AG04449 (cell line): ENCODE measurements around the gene AIFM3.
"Not testable (repeated sequence)": the region's sequence is repeated elsewhere in the genome, so short reads cannot be mapped to it uniquely, and the experiment has no call there.

Experiments used
- CTCF ChIA-PET: fragments of 350-600 bp; formaldehyde crosslinking; extraction: SDS; loops from one replicate; lab custom pipeline; 2021; ENCODE audit warnings: antibody characterized with exemption; lab: Yijun Ruan, JAX
- POLR2A ChIA-PET: fragments of 400-600, 350-600 bp; formaldehyde crosslinking; extraction: SDS; loops from one replicate; lab custom pipeline; 2020; ENCODE audit warnings: antibody characterized with exemption, inconsistent platforms; lab: Yijun Ruan, JAX
- DNase-seq: peaks from one replicate; pipeline ENCODE4 v3.0.0-alpha.2; 2010; ENCODE audit warnings: low read depth, low spot score
- H3K4me3 ChIP-seq: 2 replicates; pipeline ENCODE4 v1.5.1; 2011; ENCODE audit warnings: low read depth, mild to moderate bottlenecking, control low read depth, low read length
- CTCF ChIP-seq: IDR thresholded peaks from one replicate; pipeline ENCODE4 v1.5.1; 2011; ENCODE audit warnings: mild to moderate bottlenecking, moderate library complexity, low read length, control low read depth, inconsistent platforms; ENCODE audit not compliant: insufficient read depth; ENCODE audit errors: missing control alignments

Gene AIFM3

GRCh38 chr22:21001601-21002325, 34.7 kb downstream of the AIFM3 start, which contains the start of gene THAP7:
TSS of gene THAP7 (minus strand) at chr22:21002118. CDS start at chr22:21001911, 207 bp downstream.
- DNase-seq: peak; percentile 65
- H3K4me3 ChIP-seq: peak within 1 kb of the TSS; percentile 86
- POLR2A ChIA-PET: interaction anchor here (1.1 to 2.5 kb wide), 7 partner anchors 10 to 53 kb away, joined by 3 to 20 read pairs (median 7); partner anchors contain the start of genes LRRC74B and LZTR1
- TF ChIP-seq CTCF: no peak
- CTCF ChIA-PET: interaction anchor here (0.6 to 2.5 kb wide), 4 partner anchors 13 to 116 kb away, joined by 3 to 8 read pairs (median 4); partner anchors contain the start of gene P2RX6

GRCh38 chr22:21003782-21004181, 36.7 kb downstream of the AIFM3 start:
- DNase-seq: no peak
- no peak for TF ChIP-seq CTCF
- CTCF ChIA-PET: interaction anchor here (1.4 to 2.5 kb wide), 4 partner anchors 9 to 98 kb away, joined by 4 to 8 read pairs (median 4); partner anchors contain the start of gene LZTR1
- POLR2A ChIA-PET: interaction anchor here (0.5 to 2.5 kb wide), 4 partner anchors 22 to 35 kb away, joined by 4 to 20 read pairs (median 10); partner anchors contain the start of gene LZTR1
- no peak overlapping the region for H3K4me3 ChIP-seq

- H3K4me3 ChIP-seq, POLR2A ChIA-PET, DNase-seq: not testable (repeated sequence)
- CTCF ChIA-PET: interaction anchor here (0.8 to 1.5 kb wide), 2 partner anchors 27 to 638 kb away, joined by 3 read pairs; partner anchors contain the start of gene LZTR1
Observed at GRCh38 chr22:21009208-21009607, 42.2 kb downstream of the AIFM3 start.

- ChIA-PET CTCF (interaction anchor here (0.6 to 1.5 kb wide), 4 partner anchors 27 to 637 kb away, joined by 3 read pairs; partner anchors contain the start of genes LRRC74B and LZTR1), POLR2A (no interaction called here)
Observed at GRCh38 chr22:21009638-21010425, 42.8 kb downstream of the AIFM3 start.

GRCh38 chr22:21010426-21011113, 43.5 kb downstream of the AIFM3 start:
- DNase-seq: no peak
- POLR2A ChIA-PET: no interaction called here

More at GRCh38 chr22:21009638-21010425, 42.8 kb downstream of the AIFM3 start:
- H3K4me3 ChIP-seq: no peak overlapping the region
- DNase-seq: no peak
- TF ChIP-seq CTCF: no peak

More at GRCh38 chr22:21010426-21011113, 43.5 kb downstream of the AIFM3 start:
- CTCF ChIA-PET: interaction anchor here (0.9 kb wide), 1 partner anchor 92 kb away, joined by 3 read pairs; no protein-coding TSS in a partner anchor
- no peak overlapping the region for H3K4me3 ChIP-seq
- no peak for TF ChIP-seq CTCF
